Measurements from ENCODE around the gene NSA2. TPM values are rescaled to one million over a fixed set of nuclear protein-coding genes. Genes with fewer than 3 reads are reported as not detected.

The NSA2 gene
- polyA plus RNA-seq, 2 of the 4 experiments (the other 2 are of a cell fraction), result 192 to 228 TPM

DNA sequence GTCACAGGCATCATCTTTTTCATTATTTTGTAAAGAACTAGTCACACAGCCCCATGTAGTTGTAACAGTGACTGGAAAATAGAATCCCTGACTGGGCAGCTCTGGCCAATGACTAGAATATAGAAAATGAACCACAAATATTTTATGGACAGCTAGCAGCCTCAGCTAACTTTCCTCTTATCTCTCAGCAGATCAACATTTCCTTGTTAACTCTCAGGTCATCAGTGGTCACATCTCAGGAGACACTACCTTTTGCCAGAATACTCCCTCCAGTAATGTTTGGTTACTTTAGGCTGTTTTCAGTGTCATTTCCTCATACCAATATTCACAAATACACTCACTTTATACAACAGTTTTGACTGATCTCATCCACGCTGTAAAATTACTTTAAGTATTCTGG, 55.2 kb downstream of the NSA2 start:
- CTCF ChIA-PET, result no interaction called here
- no peaks in the 10 kb centered on the region for H3K9me3 ChIP-seq
- FAIRE-seq (no peak), ATAC-seq (no peak), DNase-seq (ENCODE audit: low read depth in 1 of 2, low spot score in 1 of 2) (no peak)
- H3K27ac ChIP-seq, result no peak overlapping the region
- H3K4me3 ChIP-seq, result no peak overlapping the region
- WGBS (ENCODE audit: missing lambda C conversion rate), result 87% methylated on average over 1 of the region's 1 CpG
- TF ChIP-seq MAFK (IDR thresholded peaks at IDR 0.05; ENCODE audit: partially characterized antibody) (no peak), CBX8 (IDR thresholded peaks at IDR 0.05) (no peak), CHD2 (IDR thresholded peaks at IDR 0.05; ENCODE audit: low read length, partially characterized antibody) (no peak), PHF8 (IDR thresholded peaks at IDR 0.05; ENCODE audit: borderline replicate concordance, low read depth) (no peak)
- TF ChIP-seq, protein P1, sequence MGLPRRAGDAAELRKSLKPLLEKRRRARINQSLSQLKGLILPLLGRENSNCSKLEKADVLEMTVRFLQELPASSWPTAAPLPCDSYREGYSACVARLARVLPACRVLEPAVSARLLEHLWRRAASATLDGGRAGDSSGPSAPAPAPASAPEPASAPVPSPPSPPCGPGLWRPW (IDR thresholded peaks at IDR 0.05), result no peak
- H3K4me2 ChIP-seq, result no peak overlapping the region
- no peaks in the 10 kb centered on the region for H3K4me1 ChIP-seq
- POLR2A ChIA-PET, result no interaction called here

GRCh38 chr5:74829413-74829812, 62.4 kb downstream of the NSA2 start:
- no peak for ATAC-seq
- H3K4me2 ChIP-seq, result no peak overlapping the region
- peak; percentile 94 to 95 for TF ChIP-seq CEBPB (IDR thresholded peaks at IDR 0.05)
- TF ChIP-seq USF2 (IDR thresholded peaks at IDR 0.05), result no peak
- no peak for DNase-seq (ENCODE audit: low read depth in 1 of 2, low spot score in 1 of 2)
- no peak overlapping the region for H3K4me3 ChIP-seq
- H3K4me1 ChIP-seq, result no peaks in the 10 kb centered on the region
- FAIRE-seq, result no peak
- ChIA-PET CTCF (no interaction called here), POLR2A (no interaction called here)
- H3K27ac ChIP-seq, result no peak overlapping the region
- no peaks in the 10 kb centered on the region for H3K9me3 ChIP-seq
- WGBS (ENCODE audit: missing lambda C conversion rate), result 90% methylated on average over 7 of the region's 7 CpGs

Small RNA genes within 50 kb of the gene (small RNA-seq; reads per million reads assigned to genes)
- 0 reads per million in 6 experiments for gene RNU6-658P

Other genes with a start within 250 kb of the NSA2 start
- gene ENC1, start 126.5 kb upstream of the NSA2 start, polyA plus RNA-seq (2011; rRNA removed), result 20.0 and 22.5 TPM in 2 replicates
- 17.0 to 21.3 TPM (median 20.4 TPM) in 3 replicates for gene ENC1, start 126.5 kb upstream of the NSA2 start, polyA plus RNA-seq (2017; fragmentation: RNase III; extraction: RNeasy Plus Mini Kit Qiagen cat#74134 plus additional on column Dnase treatment)
- 111 and 153 TPM in 2 replicates for gene HEXB, start 82.0 kb upstream of the NSA2 start, polyA plus RNA-seq (2011; rRNA removed)
- gene HEXB, start 82.0 kb upstream of the NSA2 start, polyA plus RNA-seq (2017; fragmentation: RNase III; extraction: RNeasy Plus Mini Kit Qiagen cat#74134 plus additional on column Dnase treatment), result 75.4 to 83.5 TPM (median 79.2 TPM) in 3 replicates
- gene GFM2, start 132 bp upstream of the NSA2 start, polyA plus RNA-seq (2011; rRNA removed), result 54.9 and 63.1 TPM in 2 replicates
- gene GFM2, start 132 bp upstream of the NSA2 start, polyA plus RNA-seq (2017; fragmentation: RNase III; extraction: RNeasy Plus Mini Kit Qiagen cat#74134 plus additional on column Dnase treatment), result 32.2 to 36.5 TPM (median 34.9 TPM) in 3 replicates
- gene FAM169A, start 99.1 kb downstream of the NSA2 start, polyA plus RNA-seq (2011; rRNA removed), result 13.0 and 18.3 TPM in 2 replicates
- 5.8 to 7.9 TPM (median 7.5 TPM) in 3 replicates for gene FAM169A, start 99.1 kb downstream of the NSA2 start, polyA plus RNA-seq (2017; fragmentation: RNase III; extraction: RNeasy Plus Mini Kit Qiagen cat#74134 plus additional on column Dnase treatment)